HG02610 (cell line): ENCODE results near the gene NDRG4.
A peak's percentile ranks its signal among the peaks of the same experiment; 100 is the strongest.
"Not testable (repeated sequence)": the region's sequence is repeated elsewhere in the genome, so short reads cannot be mapped to it uniquely, and the experiment has no call there.

ENCODE experiments used
- ATAC-seq: cut with Tn5 transposase; IDR thresholded peaks from one replicate; pipeline ENCODE4 v1.9.1; 2021; ENCODE audit warnings: mild to moderate bottlenecking, moderate library complexity; ENCODE audit not compliant: unreplicated experiment

Gene NDRG4

GRCh38 chr16:58464916-58465731, 34.8 kb upstream of the NDRG4 start:
- ATAC-seq: no peak

GRCh38 chr16:58465817-58466216, 34.1 kb upstream of the NDRG4 start:
- no peak for ATAC-seq

GRCh38 chr16:58466396-58466795, 33.5 kb upstream of the NDRG4 start:
- no peak for ATAC-seq

GRCh38 chr16:58467905-58468304, 32.0 kb upstream of the NDRG4 start:
- no peak for ATAC-seq

- ATAC-seq: no peak
Observed at GRCh38 chr16:58471209-58471975, 28.6 kb upstream of the NDRG4 start.

- ATAC-seq: no peak
Observed at GRCh38 chr16:58472266-58472665, 27.7 kb upstream of the NDRG4 start.

GRCh38 chr16:58472827-58473226, 27.1 kb upstream of the NDRG4 start:
- no peak for ATAC-seq

GRCh38 chr16:58474296-58474695, 25.6 kb upstream of the NDRG4 start:
- no peak for ATAC-seq

- no peak for ATAC-seq
Observed at GRCh38 chr16:58475091-58475619, 24.8 kb upstream of the NDRG4 start.

GRCh38 chr16:58476791-58477190, 23.2 kb upstream of the NDRG4 start:
- ATAC-seq: no peak

GRCh38 chr16:58478427-58478826, 21.5 kb upstream of the NDRG4 start:
- ATAC-seq: no peak

GRCh38 chr16:58481226-58481869, 18.6 kb upstream of the NDRG4 start:
- no peak for ATAC-seq

GRCh38 chr16:58481931-58482330, 18.0 kb upstream of the NDRG4 start:
- no peak for ATAC-seq

- no peak for ATAC-seq
Observed at GRCh38 chr16:58485184-58485887, 14.6 kb upstream of the NDRG4 start.

GRCh38 chr16:58487566-58488351, 12.2 kb upstream of the NDRG4 start:
- peak; percentile 76 for ATAC-seq

- ATAC-seq: no peak
Observed at GRCh38 chr16:58488531-58488930, 11.4 kb upstream of the NDRG4 start.

- no peak for ATAC-seq
Observed at GRCh38 chr16:58490065-58490464, 9.9 kb upstream of the NDRG4 start.

GRCh38 chr16:58490539-58490938, 9.4 kb upstream of the NDRG4 start:
- ATAC-seq: not testable (repeated sequence)

GRCh38 chr16:58492066-58492465, 7.9 kb upstream of the NDRG4 start:
- no peak for ATAC-seq

- ATAC-seq: no peak
Observed at GRCh38 chr16:58492735-58493134, 7.2 kb upstream of the NDRG4 start.
